K562 (cell line): ENCODE measurements around the gene MRPL10. TPM values are rescaled to one million over a fixed set of nuclear protein-coding genes. Genes with fewer than 3 reads are reported as not detected.

Experiments used
- ATAC-seq: fragments of 200-7000 bp; cut with Tn5 transposase; 3 replicates; pipeline ENCODE4 v1.9.1; 2020; ENCODE audit warnings: moderate library complexity
- BruUV-seq: library from RNA; stranded (reverse); fragments of 400-500 nt; replicated peaks from 2 replicates; lab custom pipeline; 2021; lab: Mats Ljungman, UMichigan
- CTCF ChIA-PET: fragments of 300-600 bp; formaldehyde crosslinking; extraction: SDS; loops from one replicate; lab custom pipeline; 2021; ENCODE audit warnings: low intra/inter-chr PET ratio; lab: Yijun Ruan, JAX
- POLR2A ChIA-PET: fragments of 300-600, 350-650 bp; sonication (Branson Sonifier 250); formaldehyde crosslinking; extraction: SDS; loops from one replicate; lab custom pipeline; 2021; ENCODE audit warnings: antibody characterized with exemption, inconsistent platforms; lab: Yijun Ruan, JAX
- DNase-seq, 4 experiments: peaks; one replicate each; pipeline versions ENCODE4 v3.0.0 to v3.0.0-alpha.2; 2011 to 2018; ENCODE audit warnings: low spot score in 3 of 4, mixed read lengths in 3 of 4; ENCODE audit errors: extremely low read depth in 1 of 4
- FAIRE-seq: peaks from 2 replicates; lab custom pipeline; 2011; peaks lifted over from hg19 to GRCh38; lab: Jason Lieb, UNC
- H2AFZ ChIP-seq: 2 replicates; pipeline ENCODE4 v1.6.0; 2011; ENCODE audit warnings: low read depth, low read length, control low read depth, inconsistent platforms
- H3K27ac ChIP-seq: fragments of 200-600 bp; 3 replicates; pipeline ENCODE4 v1.8.0; 2011; ENCODE audit warnings: low read depth, mild to moderate bottlenecking, control low read depth, inconsistent platforms, low read length, moderate library complexity, mixed read lengths; ENCODE audit errors: extremely low read depth
- H3K27me3 ChIP-seq, 2 experiments: fragments of 300-600 bp in 1 of 2; 2 replicates in 1 of 2; 3 replicates in 1 of 2; pipeline versions ENCODE4 v1.6.0 to v1.8.0; 2011; ENCODE audit warnings: inconsistent platforms in 2 of 2, low read length in 2 of 2, mild to moderate bottlenecking in 1 of 2, mixed read lengths in 1 of 2, moderate library complexity in 1 of 2; ENCODE audit not compliant: control insufficient read depth in 2 of 2, insufficient read depth in 2 of 2
- H3K36me3 ChIP-seq: fragments of 300-600 bp; 3 replicates; pipeline ENCODE4 v1.8.0; 2011; ENCODE audit warnings: mild to moderate bottlenecking, low read length, inconsistent platforms; ENCODE audit not compliant: control insufficient read depth, insufficient read depth
- H3K4me1 ChIP-seq, 2 experiments: fragments of 200-600 bp in 1 of 2; replicated peaks in 1 of 2; 2 replicates in 1 of 2; 3 replicates in 1 of 2; pipeline versions ENCODE4 v1.5.1 to v1.8.0; 2011; ENCODE audit warnings: inconsistent platforms in 2 of 2, low read length in 2 of 2, mild to moderate bottlenecking in 1 of 2, mixed read lengths in 1 of 2, moderate library complexity in 1 of 2; ENCODE audit not compliant: control insufficient read depth in 2 of 2, insufficient read depth in 2 of 2
- H3K4me2 ChIP-seq: 2 replicates; pipeline ENCODE4 v1.6.1; 2011; ENCODE audit warnings: low read length, control low read depth, inconsistent platforms, mixed read lengths; ENCODE audit not compliant: insufficient read depth
- H3K4me3 ChIP-seq: fragments of 200-600 bp; sonication (generic), shearing (Covaris generic); 2 replicates; pipeline ENCODE4 v1.5.1; 2016; ENCODE audit warnings: control low read depth, inconsistent platforms
- H3K79me2 ChIP-seq: fragments of 200-600 bp; 3 replicates; pipeline ENCODE4 v1.8.0; 2011; ENCODE audit warnings: low read length, inconsistent platforms; ENCODE audit not compliant: control insufficient read depth, insufficient read depth
- H3K9ac ChIP-seq, 2 experiments: 2 replicates each; pipeline versions ENCODE4 v1.6.0 to v1.6.1; 2011; ENCODE audit warnings: low read depth in 2 of 2, low read length in 2 of 2, control low read depth in 1 of 2, inconsistent platforms in 1 of 2, mild to moderate bottlenecking in 1 of 2, mixed read lengths in 1 of 2; ENCODE audit not compliant: insufficient read depth in 1 of 2
- H3K9me1 ChIP-seq: one replicate; pipeline ENCODE4 v1.6.0; 2011; ENCODE audit warnings: inconsistent platforms, mild to moderate bottlenecking, low read length, moderate library complexity; ENCODE audit not compliant: control insufficient read depth, insufficient read depth
- H3K9me3 ChIP-seq: replicated peaks from 2 replicates; pipeline ENCODE4 v1.5.1; 2011; ENCODE audit warnings: low read depth, low read length, inconsistent platforms; ENCODE audit not compliant: control insufficient read depth, insufficient read depth
- H4K20me1 ChIP-seq: replicated peaks from 2 replicates; pipeline ENCODE4 v1.6.1; 2011; ENCODE audit warnings: low read length, inconsistent platforms, mixed read lengths; ENCODE audit not compliant: control insufficient read depth, insufficient read depth
- BACH1 ChIP-seq: fragments of 200-800 bp; sonication (Bioruptor generic); IDR thresholded peaks from 2 replicates; pipeline ENCODE4 v1.6.1; 2016; ENCODE audit warnings: missing genetic modification characterization, missing compliant biosample characterization
- CBX3 ChIP-seq, 2 experiments: IDR thresholded peaks; 1 replicate in 1 of 2; 2 replicates in 1 of 2; pipeline ENCODE4 v1.6.1; 2012; ENCODE audit warnings: inconsistent platforms in 2 of 2, low read length in 2 of 2, borderline replicate concordance in 1 of 2, control low read depth in 1 of 2
- CLOCK ChIP-seq: fragments of 250-450 bp; sonication (Bioruptor Pico); IDR thresholded peaks from 2 replicates; pipeline ENCODE4 v1.4.0; 2020; ENCODE audit warnings: mild to moderate bottlenecking, moderate library complexity, borderline replicate concordance
- CUX1 ChIP-seq: fragments of 200-800 bp; sonication (Bioruptor generic); IDR thresholded peaks from 2 replicates; pipeline ENCODE4 v1.6.1; 2016; ENCODE audit warnings: missing genetic modification characterization, missing compliant biosample characterization
- HLTF ChIP-seq: fragments of 450-650 bp; IDR thresholded peaks from 2 replicates; pipeline ENCODE4 v1.6.1; 2016
- WHSC1 ChIP-seq: IDR thresholded peaks from one replicate; pipeline ENCODE4 v1.6.1; 2012; ENCODE audit warnings: low read length, control low read depth, inconsistent platforms
- ZEB2 ChIP-seq: fragments of 450-650 bp; IDR thresholded peaks from 2 replicates; pipeline ENCODE4 v1.6.1; 2016
- ZNF655 ChIP-seq: fragments of 250-450 bp; sonication (Bioruptor Pico); IDR thresholded peaks from 2 replicates; pipeline ENCODE4 v1.5.0; 2021
- ZNF740 ChIP-seq, 3 experiments: fragments of 200-800 bp in 1 of 3; sonication (Bioruptor generic) in 1 of 3; sonication (generic) in 1 of 3; formaldehyde crosslinking in 1 of 3; IDR thresholded peaks; 2 replicates each; pipeline versions ENCODE4 v1.6.1 to v1.8.0; 2016 to 2022; ENCODE audit warnings: mild to moderate bottlenecking in 2 of 3, missing compliant biosample characterization in 2 of 3, missing genetic modification characterization in 2 of 3, missing genetic modification reagents in 1 of 3
- WGBS: fragments of 100-300 bp; shearing (Covaris generic); methylation state at CpG from one replicate; pipeline ENCODE4 v1.1.6; 2016; ENCODE audit warnings: low coverage, mixed read lengths; ENCODE audit not compliant: insufficient coverage; ENCODE audit errors: missing lambda C conversion rate; 5-methylcytosine and 5-hydroxymethylcytosine counted together
- in situ Hi-C: fragments of 300-500 bp; cut with MboI; formaldehyde crosslinking; loops from 4 replicates; pipeline ENCODE4 v1.15.0; 2018; ENCODE audit warnings: inconsistent platforms, mixed read lengths
- intact Hi-C: fragments of 100-400 bp; cut with micrococcal nuclease; formaldehyde crosslinking; loops from 2 replicates; pipeline ENCODE4 v1.14.2; 2022
- polyA plus RNA-seq, 8 experiments: library from polyadenylated mRNA; depleted of rRNA in 4 of 8; stranded (reverse) in 5 of 8; unstranded in 3 of 8; fragments of >200 nt; fragmentation: Nextera tagmentation in 2 of 8; fragmentation: Illumina TruSeq in 1 of 8; extraction: Ambion mirVana in 2 of 8; extraction: Trizol in 1 of 8; gene quantifications; 2 replicates each; pipeline versions ENCODE4 v1.2.1 to v1.2.3, GENCODE V29; 2011 to 2014; ENCODE audit warnings: inconsistent platforms in 1 of 8, missing spikeins in 1 of 8
- total RNA-seq, 7 experiments: library from RNA; depleted of rRNA in 6 of 7; stranded (reverse); fragments of >200 nt in 6 of 7; fragmentation: Illumina TruSeq in 2 of 7; extraction: Trizol in 2 of 7; gene quantifications; 2 replicates each; pipeline versions ENCODE4 v1.2.1 to v1.2.3, GENCODE V29; 2011 to 2021; ENCODE audit warnings: low replicate concordance in 1 of 7

The MRPL10 gene
- total and polyA plus RNA-seq, 9 of the 15 experiments (the other 6 are each of a cell fraction or from before 2014, with no cell fraction given) = 27.8 to 105 (median 67.3) TPM

- ATAC-seq (no peak), FAIRE-seq (no peak), DNase-seq (no peak)
- no peaks in the 10 kb centered on the region for H4K20me1 ChIP-seq
- 64% methylated on average over 4 of the region's 5 CpGs for WGBS
- H3K4me3 ChIP-seq = no peak overlapping the region
- no peaks in the 10 kb centered on the region for H3K9me3 ChIP-seq
- H3K36me3 ChIP-seq = no peaks in the 10 kb centered on the region
- H2AFZ ChIP-seq = no peak overlapping the region
- BruUV-seq = no TSS peak
- in situ Hi-C loops = no loop called here
- no peaks in the 10 kb centered on the region for H3K27me3 ChIP-seq
- H3K79me2 ChIP-seq = no peaks in the 10 kb centered on the region
- H3K9ac ChIP-seq = no peak overlapping the region
- H3K9me1 ChIP-seq = no peaks in the 10 kb centered on the region
- H3K4me1 ChIP-seq = peaks cover 8 to 16% of the 10 kb centered on the region in 2 experiments; a peak in 4 of 5 replicates
- ChIA-PET POLR2A (interaction anchor here (0.6 to 1.9 kb wide), 4 partner anchors 9 to 194 kb away, joined by 3 to 12 read pairs (median 6); partner anchors contain the start of gene SP6), CTCF (no interaction called here)
- H3K27ac ChIP-seq = no peak overlapping the region
- H3K4me2 ChIP-seq = no peak overlapping the region
- intact Hi-C loops = no loop called here
- no peak for TF ChIP-seq CBX3 (IDR thresholded peaks at IDR 0.05; ENCODE audit: borderline replicate concordance in 1 of 2, low read length in 2 of 2)
- no peak for TF ChIP-seq ZEB2
- TF ChIP-seq CUX1 (CRISPR knock-in tag) = no peak
- TF ChIP-seq ZNF655 = no peak
- no peak for TF ChIP-seq CLOCK (CRISPR knock-in tag)
- no peak for TF ChIP-seq BACH1 (tag)
- TF ChIP-seq HLTF = no peak
- TF ChIP-seq WHSC1 = no peak
- TF ChIP-seq ZNF740 (CRISPR knock-in tag; IDR thresholded peaks at IDR 0.05) = no peak
- no peak for TF ChIP-seq ZNF740 (tag; IDR thresholded peaks at IDR 0.05)
Measured at GRCh38 chr17:47860386-47860785, 29.0 kb upstream of the MRPL10 start.
